Activated CD4-positive, CD25-positive, alpha-beta regulatory T cell treated with anti-CD3 and anti-CD28 coated beads, Interleukin-2, amount 50 U/mL, for 24 hours (primary cell): ENCODE results near the gene PLCH1.
A peak's percentile ranks its signal among the peaks of the same experiment; 100 is the strongest.

Experiments
- ATAC-seq, 2 donors: fragments of 150-1000 bp; cut with Tn5 transposase; one replicate each; pipeline ENCODE4 v1.10.0; 2021; ENCODE audit warnings: mild to moderate bottlenecking in 1 of 2, moderate library complexity in 1 of 2

Gene PLCH1

GRCh38 chr3:155604126-155604525, 140.7 kb downstream of the PLCH1 start:
- no peak for ATAC-seq

GRCh38 chr3:155603302-155603701, 141.6 kb downstream of the PLCH1 start:
- ATAC-seq, result no peak

DNA sequence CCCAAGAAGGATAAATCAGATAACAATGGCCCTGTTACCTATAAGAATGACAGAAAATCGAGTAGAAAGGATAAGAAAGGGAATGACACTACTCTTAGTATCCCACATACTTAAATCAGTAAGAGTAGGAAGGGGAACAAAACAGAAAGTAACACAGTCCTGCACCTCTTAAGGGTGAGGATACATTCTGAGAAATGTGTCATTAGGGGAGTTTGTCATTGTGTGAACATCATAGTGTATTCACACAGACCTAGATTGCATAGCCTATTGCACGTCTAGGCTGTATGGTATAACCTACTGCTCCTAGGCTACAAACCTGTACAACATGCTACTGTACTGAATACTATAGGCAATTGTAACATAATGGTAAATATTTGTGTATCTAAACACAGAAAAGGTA, 142.6 kb downstream of the PLCH1 start:
- ATAC-seq, result peak in 1 of 2 donors; percentile 41

DNA sequence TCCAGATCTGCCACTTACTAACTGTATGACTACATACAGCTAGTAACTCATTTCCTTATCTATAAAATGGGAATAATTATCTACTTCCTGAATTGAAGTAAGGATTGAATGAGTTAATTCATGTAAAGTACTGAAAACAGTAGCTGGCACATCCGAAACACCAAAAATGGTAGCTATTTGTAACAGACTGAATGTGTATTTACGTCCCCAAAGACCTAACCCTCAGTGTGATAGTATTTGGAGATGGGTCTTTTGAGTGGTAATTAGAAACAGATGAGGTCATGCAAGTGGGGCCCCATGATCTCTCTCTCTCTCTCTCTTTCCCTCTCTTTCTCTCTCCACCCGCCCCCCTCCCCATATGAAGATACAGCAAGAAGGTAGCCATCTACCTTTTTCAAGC, 146.2 kb downstream of the PLCH1 start:
- ATAC-seq, result no peak

- no peak for ATAC-seq
Measured at GRCh38 chr3:155596615-155597014, 148.3 kb downstream of the PLCH1 start.

- no peak for ATAC-seq
Measured at GRCh38 chr3:155595371-155595770, 149.5 kb downstream of the PLCH1 start.

- no peak for ATAC-seq
Measured at GRCh38 chr3:155594526-155595187, 150.2 kb downstream of the PLCH1 start.

GRCh38 chr3:155587581-155587980, 157.3 kb downstream of the PLCH1 start:
- no peak for ATAC-seq

DNA sequence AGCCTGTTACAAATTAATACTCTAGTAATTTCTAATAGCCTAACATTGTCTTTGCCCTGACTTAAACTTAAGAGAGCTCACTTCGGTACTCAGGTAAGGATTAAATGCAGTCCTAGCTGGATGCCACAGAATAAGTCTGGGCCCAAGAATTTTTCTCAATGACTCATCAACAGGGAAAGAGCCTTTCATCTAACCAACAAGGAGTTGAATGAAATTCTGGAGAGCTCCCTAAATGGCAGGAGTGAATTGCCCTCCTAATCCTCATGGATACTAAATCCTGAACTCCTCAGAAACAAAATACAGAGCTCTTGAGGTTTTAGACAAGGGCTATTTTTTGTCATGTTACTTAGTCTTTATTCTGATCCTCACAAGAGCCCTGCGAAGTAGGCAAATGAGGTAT, 159.5 kb downstream of the PLCH1 start:
- no peak for ATAC-seq

- ATAC-seq, result no peak
Measured at GRCh38 chr3:155581579-155581978, 163.3 kb downstream of the PLCH1 start.

DNA sequence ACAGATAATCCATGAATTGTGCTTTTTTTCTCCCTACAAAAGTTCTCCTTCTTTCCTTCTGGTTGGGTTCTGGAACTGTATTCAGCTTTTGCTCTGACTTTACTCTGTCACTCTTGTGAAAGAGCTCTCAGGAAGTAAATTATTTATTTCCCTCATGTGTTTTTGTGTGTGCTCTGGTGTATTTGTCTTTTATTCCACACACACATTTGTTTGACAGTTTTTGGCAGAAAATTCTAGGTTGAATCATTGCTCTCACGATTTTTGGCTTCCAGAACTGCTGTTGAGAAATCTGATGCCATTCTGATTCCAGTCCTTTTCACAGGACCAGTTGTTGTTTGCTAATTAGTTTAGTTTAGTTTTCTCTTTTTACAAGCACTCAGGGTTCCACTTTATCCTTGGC, 172.8 kb downstream of the PLCH1 start:
- no peak for ATAC-seq

GRCh38 chr3:155568295-155568694, 176.6 kb downstream of the PLCH1 start:
- no peak for ATAC-seq

DNA sequence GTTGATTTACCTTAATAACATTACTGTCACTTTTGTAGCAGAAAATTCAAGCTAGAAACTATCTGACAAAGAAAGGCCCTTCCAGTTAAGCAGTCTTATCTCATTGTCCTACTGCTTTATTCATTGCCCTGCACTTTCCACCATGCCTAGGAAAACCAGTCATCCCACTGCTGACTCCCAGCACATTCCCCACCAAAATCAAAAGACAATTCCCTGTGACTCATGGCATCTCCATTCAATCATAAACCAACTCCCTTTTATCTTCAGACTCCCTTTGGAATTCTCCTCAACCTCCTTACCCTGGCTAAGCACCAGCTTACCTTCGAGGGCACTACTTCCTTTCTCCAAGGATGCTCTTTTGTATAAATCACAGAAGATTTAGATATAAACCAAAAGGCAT, 184.3 kb downstream of the PLCH1 start:
- ATAC-seq, result no peak

- ATAC-seq, result no peak
Measured at GRCh38 chr3:155560135-155560534, 184.7 kb downstream of the PLCH1 start.

GRCh38 chr3:155556531-155556930, 188.3 kb downstream of the PLCH1 start:
- ATAC-seq, result no peak

DNA sequence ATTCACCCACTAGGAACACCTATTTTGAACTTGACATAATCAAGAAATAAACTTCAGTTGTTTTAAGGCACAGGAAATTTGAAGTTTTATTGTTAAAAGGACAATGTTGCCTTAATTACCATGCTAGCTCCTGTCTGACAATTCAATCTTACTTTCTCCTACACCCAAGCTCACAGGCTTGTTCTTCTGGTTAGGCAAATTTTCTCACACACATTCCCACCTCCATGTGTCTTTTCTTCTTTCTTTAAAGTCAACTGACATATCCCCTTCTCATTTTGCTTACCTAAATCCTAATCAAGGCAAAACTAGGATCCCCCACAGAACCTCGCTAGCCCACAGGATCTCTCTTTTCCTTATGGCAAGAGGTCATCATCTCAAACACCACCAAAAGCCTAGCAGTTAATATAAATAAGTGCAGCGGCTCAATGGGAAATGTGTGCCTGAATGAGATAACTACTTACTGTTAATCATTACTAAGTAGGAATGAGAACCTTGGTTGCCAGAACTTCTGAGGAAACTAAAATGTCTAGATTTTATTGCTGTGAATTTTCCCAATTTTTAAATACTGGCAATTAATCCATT, 189.3 kb downstream of the PLCH1 start:
- no peak for ATAC-seq

- no peak for ATAC-seq
Measured at GRCh38 chr3:155554777-155555451, 190.0 kb downstream of the PLCH1 start.

DNA sequence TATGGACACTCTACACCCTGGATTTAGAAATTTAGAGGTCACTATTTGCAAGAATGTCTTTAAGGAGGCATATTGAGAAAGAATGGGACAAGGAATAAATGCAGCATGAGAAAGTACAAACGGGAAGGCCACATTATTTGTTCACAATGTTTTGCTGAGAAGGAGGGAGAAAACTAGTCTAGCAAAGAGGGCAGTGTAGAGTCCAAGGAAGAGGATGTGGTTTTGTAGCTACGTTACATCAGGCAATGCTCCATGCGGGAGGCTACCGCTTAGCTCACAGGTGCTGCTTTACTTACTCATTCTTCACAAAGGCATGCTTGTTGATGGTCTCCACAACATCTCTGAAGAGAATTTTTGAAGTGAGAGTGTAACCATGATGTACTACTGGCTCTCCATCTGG, 191.1 kb downstream of the PLCH1 start:
- peak in 1 of 2 donors; percentile 51 for ATAC-seq

- no peak for ATAC-seq
Measured at GRCh38 chr3:155553326-155553725, 191.5 kb downstream of the PLCH1 start.

DNA sequence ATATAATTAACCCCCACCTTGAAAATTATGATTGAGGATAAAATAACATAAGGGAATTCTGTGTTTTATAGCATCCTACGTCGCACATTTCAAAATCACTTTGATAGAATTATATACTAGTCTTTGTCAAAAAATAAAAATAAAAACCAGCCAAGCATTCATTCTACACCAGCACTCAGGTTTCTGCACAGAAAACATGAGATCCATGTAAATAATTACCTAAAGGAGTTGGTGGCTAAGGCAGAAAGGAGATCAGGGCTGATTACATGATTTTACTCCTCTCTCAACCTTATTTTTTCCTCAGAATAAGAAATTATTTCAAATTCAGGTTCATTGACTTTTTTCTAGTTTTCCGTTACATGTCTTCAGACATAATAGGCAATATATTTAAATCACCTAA, 194.5 kb downstream of the PLCH1 start:
- ATAC-seq, result no peak

- no peak for ATAC-seq
Measured at GRCh38 chr3:155549087-155549486, 195.8 kb downstream of the PLCH1 start.

DNA sequence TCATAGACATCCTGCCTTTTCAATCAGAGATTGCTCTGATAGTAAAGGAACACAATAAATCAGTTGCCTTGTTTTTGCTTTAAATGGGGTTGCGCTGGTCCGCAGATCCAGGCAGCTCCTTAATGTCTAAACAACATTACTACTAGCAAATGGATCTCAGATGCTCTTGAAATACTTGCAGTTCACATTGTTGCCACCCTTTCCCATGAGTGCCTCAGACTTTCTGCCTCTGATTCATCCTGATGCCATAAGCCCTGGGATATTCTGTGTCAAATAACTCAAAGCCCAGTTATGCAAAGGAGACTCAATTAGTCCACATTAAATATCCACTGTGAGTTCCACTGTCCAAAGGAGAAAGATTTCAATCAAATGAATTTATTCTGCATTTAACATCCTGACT, 196.7 kb downstream of the PLCH1 start:
- ATAC-seq, result no peak

GRCh38 chr3:155535098-155535497, 209.8 kb downstream of the PLCH1 start:
- ATAC-seq, result no peak

GRCh38 chr3:155528579-155528978, 216.3 kb downstream of the PLCH1 start:
- ATAC-seq, result no peak
